Mesenchymal stem cell (in vitro differentiated cells and primary cell): ENCODE measurements around the gene H1-8.
A peak's percentile ranks its signal among the peaks of the same experiment; 100 is the strongest.

Experiments used
- DNase-seq: peaks from one replicate; pipeline ENCODE4 v3.0.0-alpha.2; 2013
- H2AFZ ChIP-seq: one replicate; pipeline ENCODE4 v1.6.1; 2013; ENCODE audit warnings: low read depth, mild to moderate bottlenecking, control low read depth, inconsistent platforms, low read length, moderate library complexity
- H2AK5ac ChIP-seq: 2 replicates; pipeline ENCODE4 v1.6.1; 2013; ENCODE audit warnings: low read length, moderate library complexity, mild to moderate bottlenecking, inconsistent platforms; ENCODE audit not compliant: severe bottlenecking
- H2BK120ac ChIP-seq: one replicate; pipeline ENCODE4 v1.6.1; 2013; ENCODE audit warnings: low read depth, mild to moderate bottlenecking, inconsistent platforms, low read length, moderate library complexity
- H2BK12ac ChIP-seq, 2 experiments: one replicate each; pipeline ENCODE4 v1.6.1; 2013; ENCODE audit warnings: inconsistent platforms in 2 of 2, low read length in 2 of 2, mild to moderate bottlenecking in 2 of 2, moderate library complexity in 2 of 2, control low read depth in 1 of 2
- H2BK15ac ChIP-seq: one replicate; pipeline ENCODE4 v1.6.1; 2013; ENCODE audit warnings: mild to moderate bottlenecking, low read depth, inconsistent platforms; ENCODE audit not compliant: poor library complexity, severe bottlenecking
- H2BK5ac ChIP-seq: 2 replicates; pipeline ENCODE4 v1.6.1; 2013; ENCODE audit warnings: low read depth, mild to moderate bottlenecking, low read length, control low read depth, inconsistent platforms; ENCODE audit not compliant: poor library complexity, severe bottlenecking
- H3K14ac ChIP-seq, 2 experiments: one replicate each; pipeline ENCODE4 v1.6.1; 2013; ENCODE audit warnings: inconsistent platforms in 2 of 2, low read length in 2 of 2, control low read depth in 1 of 2, mild to moderate bottlenecking in 1 of 2, moderate library complexity in 1 of 2
- H3K18ac ChIP-seq, 2 experiments: one replicate each; pipeline ENCODE4 v1.6.1; 2013; ENCODE audit warnings: inconsistent platforms in 2 of 2, low read length in 2 of 2, control low read depth in 1 of 2, low read depth in 1 of 2, mild to moderate bottlenecking in 1 of 2
- H3K23ac ChIP-seq, 2 experiments: one replicate each; pipeline ENCODE4 v1.6.1; 2013; ENCODE audit warnings: inconsistent platforms in 2 of 2, low read length in 2 of 2, mild to moderate bottlenecking in 2 of 2, moderate library complexity in 2 of 2, control low read depth in 1 of 2
- H3K27ac ChIP-seq: 2 replicates; pipeline ENCODE4 v1.5.1; 2013; ENCODE audit warnings: mild to moderate bottlenecking, moderate library complexity, low read length, control low read depth, inconsistent platforms; ENCODE audit not compliant: poor library complexity, severe bottlenecking
- H3K27me3 ChIP-seq, 2 experiments: 2 replicates each; pipeline versions ENCODE4 v1.6.1 to v1.7.0; 2013; ENCODE audit warnings: low read length in 2 of 2, mild to moderate bottlenecking in 2 of 2, moderate library complexity in 2 of 2, control low read depth in 1 of 2, inconsistent platforms in 1 of 2; ENCODE audit not compliant: control insufficient read depth in 1 of 2, insufficient read depth in 1 of 2
- H3K36me3 ChIP-seq, 2 experiments: 2 replicates each; pipeline versions ENCODE4 v1.6.1 to v1.7.0; 2013; ENCODE audit warnings: low read length in 2 of 2, control low read depth in 1 of 2, inconsistent platforms in 1 of 2, low read depth in 1 of 2, mild to moderate bottlenecking in 1 of 2; ENCODE audit not compliant: insufficient read depth in 2 of 2, control insufficient read depth in 1 of 2
- H3K4ac ChIP-seq, 2 experiments: one replicate each; pipeline ENCODE4 v1.6.1; 2013; ENCODE audit warnings: inconsistent platforms in 2 of 2, low read length in 2 of 2, mild to moderate bottlenecking in 2 of 2, moderate library complexity in 2 of 2, control low read depth in 1 of 2, low read depth in 1 of 2
- H3K4me1 ChIP-seq: 2 replicates; pipeline ENCODE4 v1.6.1; 2013; ENCODE audit warnings: low read depth, low read length, control low read depth; ENCODE audit not compliant: control insufficient read depth, insufficient read depth
- H3K4me2 ChIP-seq: 2 replicates; pipeline ENCODE4 v1.6.1; 2013; ENCODE audit warnings: low read length, mild to moderate bottlenecking, inconsistent platforms; ENCODE audit not compliant: poor library complexity, severe bottlenecking
- H3K4me3 ChIP-seq, 2 experiments: 2 replicates each; pipeline versions ENCODE4 v1.5.1 to v1.7.0; 2013; ENCODE audit warnings: low read length in 2 of 2, mild to moderate bottlenecking in 2 of 2, control low read depth in 1 of 2, low read depth in 1 of 2; ENCODE audit not compliant: insufficient read depth in 1 of 2
- H3K79me1 ChIP-seq: replicated peaks from 2 replicates; pipeline ENCODE4 v1.6.1; 2013; ENCODE audit warnings: mild to moderate bottlenecking, control low read depth, low read length, inconsistent platforms; ENCODE audit not compliant: poor library complexity, severe bottlenecking
- H3K9ac ChIP-seq: 2 replicates; pipeline ENCODE4 v1.7.0; 2013; ENCODE audit warnings: mild to moderate bottlenecking, low read length, moderate library complexity
- H3K9me3 ChIP-seq: 2 replicates; pipeline ENCODE4 v1.7.0; 2013; ENCODE audit warnings: mild to moderate bottlenecking, low read length; ENCODE audit not compliant: control insufficient read depth
- H4K8ac ChIP-seq: one replicate; pipeline ENCODE4 v1.6.1; 2013; ENCODE audit warnings: inconsistent platforms, mild to moderate bottlenecking, low read length, moderate library complexity
- H4K91ac ChIP-seq: one replicate; pipeline ENCODE4 v1.6.1; 2013; ENCODE audit warnings: mild to moderate bottlenecking, low read length, inconsistent platforms
- WGBS: methylation state at CpG from one replicate; pipeline ENCODE4 v1.1.7; 2013; ENCODE audit warnings: mixed read lengths; 5-methylcytosine and 5-hydroxymethylcytosine counted together

Gene H1-8

DNA sequence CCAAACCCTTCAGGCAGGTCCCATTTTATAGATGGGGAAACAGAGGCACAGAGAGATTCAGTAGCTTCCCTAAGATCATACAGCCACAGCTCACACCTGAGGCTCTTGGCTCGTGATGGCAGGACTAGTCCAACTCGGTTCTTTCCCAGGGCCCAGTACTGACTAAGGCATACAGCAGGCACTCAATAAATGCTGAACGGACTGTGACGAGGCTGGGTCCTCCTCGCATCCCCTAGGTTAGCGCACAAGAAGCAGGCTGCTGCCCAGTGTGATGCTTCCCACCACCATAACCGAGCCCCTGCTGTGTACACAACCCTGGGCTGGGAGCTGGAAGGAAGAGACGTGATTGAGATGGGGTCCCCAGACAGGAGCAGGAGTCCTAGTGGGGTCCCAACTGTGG is 38.6 kb downstream of the H1-8 start:
- Histone ChIP-seq H4K8ac (no peak overlapping the region), H2AFZ (no peak overlapping the region), H3K79me1 (peaks cover 31% of the 10 kb centered on the region), H2BK15ac (no peak overlapping the region), H3K27ac (no peak overlapping the region), H3K36me3 (peaks cover 93 to 96% of the 10 kb centered on the region in 2 experiments), H3K27me3 (no peaks in the 10 kb centered on the region), H2AK5ac (no peak overlapping the region), H3K23ac (no peak overlapping the region), H2BK120ac (no peak overlapping the region), H2BK5ac (no peak overlapping the region), H2BK12ac (no peak overlapping the region), H3K4me1 (peaks cover 23% of the 10 kb centered on the region), H3K4me2 (no peak overlapping the region), H3K14ac (no peak overlapping the region), H4K91ac (no peak overlapping the region), H3K4ac (no peak overlapping the region), H3K18ac (no peak overlapping the region), H3K9ac (no peak overlapping the region), H3K9me3 (no peaks in the 10 kb centered on the region), H3K4me3 (no peak overlapping the region)
- no peak for DNase-seq
- WGBS: 97% methylated on average over 8 of the region's 8 CpGs

DNA sequence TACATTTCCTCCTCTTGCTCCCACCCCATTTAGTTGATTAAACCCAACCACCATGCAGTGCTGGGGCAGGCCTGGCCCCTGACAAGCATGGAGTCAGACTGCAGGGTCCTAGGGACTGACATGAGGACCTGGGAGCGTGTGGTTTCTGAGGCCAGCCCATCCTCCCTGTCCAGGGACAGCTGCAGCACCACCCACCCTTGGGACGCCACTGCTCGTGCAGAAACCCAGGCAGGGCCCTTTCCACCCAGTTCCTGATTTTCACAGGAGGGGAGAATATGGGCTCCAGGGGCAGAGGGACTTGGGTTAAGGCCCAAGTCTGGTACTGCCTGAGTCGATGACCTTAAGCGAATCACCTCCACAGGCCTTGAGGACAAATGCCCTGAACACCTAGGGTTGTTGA is 39.8 kb downstream of the H1-8 start:
- 93% methylated on average over 5 of the region's 5 CpGs for WGBS

DNA sequence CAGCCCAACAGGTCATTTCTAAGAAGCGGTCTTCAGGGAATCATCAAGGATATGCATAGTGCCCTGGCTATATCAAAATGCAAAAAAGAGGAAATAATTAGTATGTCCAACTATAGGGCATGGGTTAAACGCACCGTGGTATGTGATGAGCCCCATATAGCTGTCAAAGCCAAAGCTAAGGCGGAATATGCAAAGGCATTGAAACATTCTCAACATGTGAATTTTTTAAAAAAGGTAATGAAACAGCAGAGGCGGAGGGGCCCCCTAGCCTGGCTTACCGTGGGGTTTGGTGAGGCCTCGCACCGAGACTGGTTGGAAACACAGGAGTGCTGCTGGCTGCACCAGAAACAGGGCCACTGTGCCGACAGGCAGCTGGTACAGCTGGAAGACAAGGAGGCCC is 40.3 kb downstream of the H1-8 start:
- H3K23ac ChIP-seq: no peak overlapping the region
- no peak overlapping the region for H3K27ac ChIP-seq
- no peak overlapping the region for H2BK120ac ChIP-seq
- no peak overlapping the region for H2BK5ac ChIP-seq
- no peak overlapping the region for H2AK5ac ChIP-seq
- H4K91ac ChIP-seq: no peak overlapping the region
- H2BK12ac ChIP-seq: no peak overlapping the region
- no peaks in the 10 kb centered on the region for H3K27me3 ChIP-seq
- H4K8ac ChIP-seq: no peak overlapping the region
- no peak overlapping the region for H3K4ac ChIP-seq
- H2BK15ac ChIP-seq: no peak overlapping the region
- H3K18ac ChIP-seq: no peak overlapping the region
- H3K9me3 ChIP-seq: no peaks in the 10 kb centered on the region
- peaks cover 10% of the 10 kb centered on the region for H3K4me1 ChIP-seq
- H3K4me2 ChIP-seq: no peak overlapping the region
- H3K4me3 ChIP-seq: no peak overlapping the region
- peaks cover 41% of the 10 kb centered on the region for H3K79me1 ChIP-seq
- no peak overlapping the region for H3K9ac ChIP-seq
- no peak for DNase-seq
- H2AFZ ChIP-seq: no peak overlapping the region
- WGBS: 98% methylated on average over 9 of the region's 9 CpGs
- no peak overlapping the region for H3K14ac ChIP-seq
- peaks cover 81 to 96% of the 10 kb centered on the region in 2 experiments for H3K36me3 ChIP-seq

More for the DNA sequence above, 39.8 kb downstream of the H1-8 start:
- Histone ChIP-seq H2BK5ac (no peak overlapping the region), H3K4me2 (no peak overlapping the region), H4K8ac (no peak overlapping the region), H2BK120ac (no peak overlapping the region), H3K27ac (no peak overlapping the region), H3K4ac (no peak overlapping the region), H3K18ac (no peak overlapping the region), H3K4me1 (peaks cover 12% of the 10 kb centered on the region), H4K91ac (no peak overlapping the region), H3K14ac (no peak overlapping the region), H2AFZ (no peak overlapping the region), H2AK5ac (no peak overlapping the region), H2BK15ac (no peak overlapping the region), H3K79me1 (peaks cover 36% of the 10 kb centered on the region), H2BK12ac (no peak overlapping the region), H3K9ac (no peak overlapping the region), H3K23ac (no peak overlapping the region), H3K27me3 (no peaks in the 10 kb centered on the region), H3K36me3 (peaks cover 85 to 96% of the 10 kb centered on the region in 2 experiments), H3K4me3 (no peak overlapping the region), H3K9me3 (no peaks in the 10 kb centered on the region)
- DNase-seq: no peak

- Histone ChIP-seq H3K4me1 (peaks cover 8% of the 10 kb centered on the region), H3K23ac (no peak overlapping the region), H2BK5ac (no peak overlapping the region), H4K8ac (peak overlapping the region; percentile 27), H3K79me1 (peaks cover 48% of the 10 kb centered on the region), H3K18ac (no peak overlapping the region), H2AFZ (no peak overlapping the region), H3K36me3 (peaks cover 70 to 93% of the 10 kb centered on the region in 2 experiments), H4K91ac (no peak overlapping the region), H2BK15ac (no peak overlapping the region), H2BK120ac (peak overlapping the region; percentile 8), H3K9me3 (no peaks in the 10 kb centered on the region), H3K27me3 (no peaks in the 10 kb centered on the region), H3K4me2 (no peak overlapping the region), H3K14ac (no peak overlapping the region), H2BK12ac (no peak overlapping the region), H3K9ac (no peak overlapping the region), H3K27ac (no peak overlapping the region), H3K4me3 (no peak overlapping the region), H3K4ac (no peak overlapping the region), H2AK5ac (no peak overlapping the region)
- 75% methylated on average over 3 of the region's 3 CpGs for WGBS
- no peak for DNase-seq
These were observed 41.7 kb downstream of the H1-8 start for GRCh38 chr3:129584631-129585030.
